H1 (cell line): Measurements from ENCODE around the gene BEST2. TPM values are rescaled to one million over a fixed set of nuclear protein-coding genes. Genes with fewer than 3 reads are reported as not detected.

Experiments
- ATF2 ChIP-seq: IDR thresholded peaks from 2 replicates; pipeline ENCODE4 v1.6.1; 2012; ENCODE audit warnings: low read length, inconsistent platforms
- CTCF ChIP-seq, 3 experiments: IDR thresholded peaks; 1 replicate in 2 of 3; 2 replicates in 1 of 3; pipeline versions ENCODE4 v1.5.1 to v1.6.1; 2011; ENCODE audit warnings: low read length in 3 of 3, mild to moderate bottlenecking in 3 of 3, inconsistent platforms in 2 of 3, low read depth in 1 of 3, moderate library complexity in 1 of 3; ENCODE audit not compliant: insufficient read depth in 1 of 3; ENCODE audit errors: control extremely low read depth in 1 of 3
- KDM5A ChIP-seq: fragments of 200-600 bp; IDR thresholded peaks from 2 replicates; pipeline ENCODE4 v1.7.1; 2012; ENCODE audit warnings: mild to moderate bottlenecking, low read length, inconsistent platforms, mixed read lengths
- TCF12 ChIP-seq: IDR thresholded peaks from 2 replicates; pipeline ENCODE4 v1.6.1; 2011; ENCODE audit warnings: low read depth, mild to moderate bottlenecking, low read length
- polyA plus RNA-seq, 7 experiments: library from polyadenylated mRNA; depleted of rRNA in 3 of 7; stranded (reverse) in 5 of 7; unstranded in 2 of 7; fragments of >200 nt in 5 of 7; fragments of 200-250 nt in 2 of 7; gene quantifications; 1 replicate in 5 of 7; 2 replicates in 1 of 7; 4 replicates in 1 of 7; pipeline versions ENCODE4 v1.2.1 to v1.2.3, GENCODE V29; 2011 to 2013; ENCODE audit warnings: missing spikeins in 2 of 7, mixed read lengths in 2 of 7
- total RNA-seq: library from RNA; stranded (reverse); fragmentation: NEBNext Ultra II Directional; extraction: Animal tissue kit (Norgen Biotek cat#: 25700); gene quantifications from 2 replicates; pipeline ENCODE4 v1.2.1, GENCODE V29; 2021
- TF ChIP-seq, protein P1 (sequence below): IDR thresholded peaks from 2 replicates; pipeline ENCODE4 v1.6.1; 2012; ENCODE audit warnings: inconsistent platforms

The BEST2 gene
- total and polyA plus RNA-seq, 2 of the 8 experiments (the other 6 are each of a cell fraction or from before 2014, with no cell fraction given) = 4.6 to 7.3 TPM

DNA sequence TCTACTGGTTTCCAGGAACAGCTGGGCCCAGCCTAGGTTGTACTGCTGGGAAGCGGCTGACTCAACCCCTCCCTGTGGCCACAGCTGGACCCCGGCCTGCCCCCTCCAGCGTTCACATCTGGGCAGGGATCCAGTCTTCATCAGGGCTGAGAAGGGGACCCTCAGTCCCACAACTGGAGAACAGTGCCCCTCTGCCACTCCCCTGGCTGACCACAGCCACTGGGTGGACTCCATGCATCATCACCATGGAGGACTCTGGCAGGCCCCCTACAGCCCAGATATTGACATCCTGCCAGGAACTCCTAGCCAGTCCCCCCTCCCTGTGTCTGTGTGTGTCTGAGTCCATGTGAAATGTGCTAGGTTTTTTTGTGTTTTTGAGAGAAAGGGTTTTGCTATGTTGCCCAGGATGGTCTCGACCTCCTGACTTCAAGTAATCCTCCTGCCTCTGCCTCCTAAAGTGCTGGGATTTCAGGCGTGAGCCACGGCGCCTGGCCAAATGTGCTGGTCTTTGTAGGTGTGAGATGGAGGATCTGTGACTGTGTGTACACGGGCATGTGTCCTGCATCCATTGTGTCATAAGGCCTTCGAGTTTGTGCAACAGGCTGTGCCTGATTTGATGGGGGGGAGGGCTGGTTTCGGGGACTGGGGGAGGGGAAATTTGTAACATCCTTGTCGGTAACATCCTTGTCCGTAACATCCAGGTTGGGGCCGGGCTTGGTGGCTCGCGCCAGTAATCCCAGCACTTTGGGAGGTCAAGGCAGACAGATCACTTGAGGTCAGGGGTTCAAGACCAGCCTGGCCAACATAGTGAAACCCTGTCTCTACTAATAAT lies 27.8 kb downstream of the BEST2 start (continued):
- TF ChIP-seq CTCF (IDR thresholded peaks at IDR 0.05; ENCODE audit: control extremely low read depth in 1 of 3, insufficient read depth in 1 of 3, low read depth in 1 of 3, low read length in 3 of 3) (no peak), TCF12 (no peak), ATF2 (no peak), KDM5A (no peak)
- TF ChIP-seq, protein P1, sequence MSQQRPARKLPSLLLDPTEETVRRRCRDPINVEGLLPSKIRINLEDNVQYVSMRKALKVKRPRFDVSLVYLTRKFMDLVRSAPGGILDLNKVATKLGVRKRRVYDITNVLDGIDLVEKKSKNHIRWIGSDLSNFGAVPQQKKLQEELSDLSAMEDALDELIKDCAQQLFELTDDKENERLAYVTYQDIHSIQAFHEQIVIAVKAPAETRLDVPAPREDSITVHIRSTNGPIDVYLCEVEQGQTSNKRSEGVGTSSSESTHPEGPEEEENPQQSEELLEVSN = no peak
